ENCODE data around the gene MYH10.

The MYH10 gene

GRCh38 chr17:8480011-8480976 is 150.2 kb downstream of the MYH10 start:
- TF ChIP-seq ZNF274 (IDR thresholded peaks at IDR 0.05; ENCODE audit: low read depth, low read length), result no peak
- H3K4me3 ChIP-seq (ENCODE audit: low read length), result no peak overlapping the region

- H3K4me3 ChIP-seq (ENCODE audit: low read length), result no peak overlapping the region
- TF ChIP-seq ZNF274 (IDR thresholded peaks at IDR 0.05; ENCODE audit: low read depth, low read length), result no peak
Observed at GRCh38 chr17:8479431-8479947, 151.0 kb downstream of the MYH10 start.

GRCh38 chr17:8477715-8478441 is 152.6 kb downstream of the MYH10 start:
- H3K4me3 ChIP-seq (ENCODE audit: low read length), result no peak overlapping the region
- TF ChIP-seq ZNF274 (IDR thresholded peaks at IDR 0.05; ENCODE audit: low read depth, low read length), result no peak

GRCh38 chr17:8477171-8477570 is 153.4 kb downstream of the MYH10 start:
- no peak overlapping the region for H3K4me3 ChIP-seq (ENCODE audit: low read length)
- TF ChIP-seq ZNF274 (IDR thresholded peaks at IDR 0.05; ENCODE audit: low read depth, low read length), result no peak

DNA sequence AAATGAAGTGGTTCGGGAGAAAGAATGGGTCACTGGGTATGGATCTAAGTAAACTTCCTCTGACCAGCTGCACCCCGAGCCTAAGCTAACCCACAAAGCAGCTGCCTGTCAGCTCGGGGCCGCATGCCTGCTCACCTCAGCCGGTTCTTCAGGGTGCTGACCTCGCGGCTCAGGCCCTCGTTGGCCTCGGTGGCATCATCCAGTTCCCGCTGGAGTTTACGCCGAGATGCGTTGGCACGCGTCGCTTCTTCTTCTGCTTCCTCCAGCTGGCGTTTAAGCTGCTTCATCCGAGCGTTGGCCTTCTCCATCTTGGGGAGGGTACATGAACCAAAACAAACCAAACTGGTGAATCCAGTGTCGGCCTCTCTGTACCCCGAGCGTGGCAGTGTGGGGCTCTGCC is 153.8 kb downstream of the MYH10 start:
- no peak overlapping the region for H3K4me3 ChIP-seq (ENCODE audit: low read length)
- no peak for TF ChIP-seq ZNF274 (IDR thresholded peaks at IDR 0.05; ENCODE audit: low read depth, low read length)

DNA sequence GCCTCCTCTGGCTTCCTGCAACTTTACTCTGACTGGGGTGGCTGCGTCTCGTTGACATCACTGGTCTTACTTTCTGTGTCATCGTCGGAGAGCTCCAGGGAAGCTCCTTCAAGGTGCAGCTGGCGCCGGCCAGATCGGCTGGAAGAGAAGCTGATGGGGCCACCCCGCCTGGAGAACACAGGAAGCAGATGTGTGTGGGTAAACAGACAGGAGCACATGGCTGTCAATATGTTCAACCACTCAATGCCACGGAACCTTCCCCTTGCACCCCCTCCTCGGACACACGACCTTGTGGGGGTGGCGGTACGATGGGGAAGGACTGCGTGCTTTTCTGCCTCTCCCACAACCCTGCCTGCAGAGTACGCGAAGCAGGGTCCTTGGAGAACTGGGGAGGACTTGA is 154.7 kb downstream of the MYH10 start:
- H3K4me3 ChIP-seq (ENCODE audit: low read length), result no peak overlapping the region
- TF ChIP-seq ZNF274 (IDR thresholded peaks at IDR 0.05; ENCODE audit: low read depth, low read length), result no peak

- no peak for TF ChIP-seq ZNF274 (IDR thresholded peaks at IDR 0.05; ENCODE audit: low read depth, low read length)
Observed at GRCh38 chr17:8475227-8475626, 155.3 kb downstream of the MYH10 start.

DNA sequence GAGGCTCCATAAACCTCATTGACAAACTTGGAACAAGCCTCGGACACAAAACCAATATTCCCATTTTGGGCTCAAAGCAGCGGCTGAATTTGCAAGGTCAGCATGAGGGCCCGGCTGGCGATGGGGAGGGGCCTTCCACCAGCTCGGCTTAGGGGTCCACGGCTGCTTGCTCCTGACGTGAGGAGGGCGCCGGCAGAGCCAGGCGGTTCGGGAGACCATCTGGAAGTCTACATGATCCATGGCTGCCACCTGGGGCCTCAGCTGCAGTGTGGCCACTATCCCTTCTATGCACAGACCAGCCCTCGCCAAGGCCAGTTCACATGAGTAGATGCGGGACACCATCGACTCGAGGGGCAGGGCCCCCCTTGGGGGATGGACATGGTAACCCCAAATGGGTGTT is 155.7 kb downstream of the MYH10 start:
- H3K4me3 ChIP-seq (ENCODE audit: low read length), result no peak overlapping the region
- TF ChIP-seq ZNF274 (IDR thresholded peaks at IDR 0.05; ENCODE audit: low read depth, low read length), result no peak

More at GRCh38 chr17:8475227-8475626, 155.3 kb downstream of the MYH10 start:
- H3K4me3 ChIP-seq (ENCODE audit: low read length), result no peak overlapping the region

DNA sequence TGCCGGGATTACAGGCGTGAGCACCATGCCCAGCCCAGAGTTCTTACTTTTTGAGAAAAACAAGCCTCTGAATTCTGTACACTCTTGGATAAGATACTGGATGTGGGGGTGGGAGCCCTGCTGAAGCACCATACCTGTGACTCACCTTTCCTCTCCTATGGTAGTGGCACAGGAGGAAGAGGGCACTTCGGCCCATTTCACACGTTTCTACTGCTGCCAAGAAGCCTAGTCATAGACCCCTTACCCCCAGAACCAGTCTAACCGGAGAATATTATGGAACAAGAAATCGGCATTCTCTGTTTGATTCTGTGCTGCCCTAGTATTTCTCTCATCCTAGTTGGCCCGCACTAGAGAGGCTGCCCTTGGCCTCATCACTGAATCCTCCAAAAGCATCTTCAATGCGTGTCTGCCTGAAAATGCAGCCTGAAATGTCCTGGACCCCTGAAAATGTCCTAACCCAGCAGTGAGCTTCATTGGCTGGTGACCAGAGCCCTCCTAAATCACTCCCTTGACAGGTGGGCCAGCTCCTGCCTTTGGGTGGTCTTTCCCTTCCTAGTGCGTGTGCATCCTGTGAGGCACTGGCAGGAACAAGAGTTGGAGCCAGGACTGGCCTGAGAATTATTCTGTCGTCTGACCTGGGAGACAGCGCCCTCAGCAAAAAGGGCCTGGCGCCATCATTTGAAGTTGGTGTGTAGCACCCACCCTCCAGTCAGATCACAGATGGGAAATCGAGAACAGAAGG is 156.9 kb downstream of the MYH10 start:
- H3K4me3 ChIP-seq (ENCODE audit: low read length), result no peak overlapping the region
- TF ChIP-seq ZNF274 (IDR thresholded peaks at IDR 0.05; ENCODE audit: low read depth, low read length), result no peak

GRCh38 chr17:8472663-8473062 is 157.9 kb downstream of the MYH10 start:
- no peak for TF ChIP-seq ZNF274 (IDR thresholded peaks at IDR 0.05; ENCODE audit: low read depth, low read length)
- no peak overlapping the region for H3K4me3 ChIP-seq (ENCODE audit: low read length)

- no peak for TF ChIP-seq ZNF274 (IDR thresholded peaks at IDR 0.05; ENCODE audit: low read depth, low read length)
- H3K4me3 ChIP-seq (ENCODE audit: low read length), result no peak overlapping the region
Observed at GRCh38 chr17:8470447-8471047, 160.0 kb downstream of the MYH10 start.

GRCh38 chr17:8469964-8470363 is 160.6 kb downstream of the MYH10 start:
- no peak for TF ChIP-seq ZNF274 (IDR thresholded peaks at IDR 0.05; ENCODE audit: low read depth, low read length)
- no peak overlapping the region for H3K4me3 ChIP-seq (ENCODE audit: low read length)

- TF ChIP-seq ZNF274 (IDR thresholded peaks at IDR 0.05; ENCODE audit: low read depth, low read length), result no peak
- no peak overlapping the region for H3K4me3 ChIP-seq (ENCODE audit: low read length)
Observed at GRCh38 chr17:8468980-8469379, 161.5 kb downstream of the MYH10 start.

GRCh38 chr17:8468127-8468526 is 162.4 kb downstream of the MYH10 start:
- TF ChIP-seq ZNF274 (IDR thresholded peaks at IDR 0.05; ENCODE audit: low read depth, low read length), result no peak
- no peak overlapping the region for H3K4me3 ChIP-seq (ENCODE audit: low read length)
